Activated CD4-positive, alpha-beta memory T cell treated with anti-CD3 and anti-CD28 coated beads for 36 hours (primary cell): ENCODE data around the gene PAPLN. TPM values are rescaled to one million over a fixed set of nuclear protein-coding genes. Genes with fewer than 3 reads are reported as not detected.
"Not testable (repeated sequence)": the region's sequence is repeated elsewhere in the genome, so short reads cannot be mapped to it uniquely, and the experiment has no call there.

ENCODE experiments used
- CTCF ChIA-PET: fragments of 350-600 bp; sonication (Branson Sonifier 250); formaldehyde crosslinking; loops from one replicate; lab custom pipeline; 2021; ENCODE audit warnings: antibody characterized with exemption, inconsistent platforms; lab: Charles Lee
- POLR2A ChIA-PET: fragments of 350-600 bp; sonication (Branson Sonifier 250); formaldehyde crosslinking; loops from one replicate; lab custom pipeline; 2021; ENCODE audit warnings: antibody characterized with exemption; lab: Charles Lee
- DNase-seq: peaks from one replicate; pipeline ENCODE4 v3.0.0-alpha.2; 2020
- H3K27ac Mint-ChIP-seq: one replicate; pipeline ENCODE4 v1.8.0; 2021; ENCODE audit warnings: mixed read lengths
- H3K27me3 Mint-ChIP-seq: one replicate; pipeline ENCODE4 v1.8.0; 2021; ENCODE audit warnings: mixed read lengths
- H3K36me3 Mint-ChIP-seq: one replicate; pipeline ENCODE4 v1.8.0; 2021; ENCODE audit warnings: mixed read lengths
- H3K4me1 Mint-ChIP-seq: one replicate; pipeline ENCODE4 v1.8.0; 2021; ENCODE audit warnings: low read depth, mixed read lengths
- H3K4me3 Mint-ChIP-seq: one replicate; pipeline ENCODE4 v1.8.0; 2021; ENCODE audit warnings: mild to moderate bottlenecking, mixed read lengths
- H3K9me3 Mint-ChIP-seq: one replicate; pipeline ENCODE4 v1.8.0; 2021; ENCODE audit warnings: mixed read lengths
- intact Hi-C: fragments of 100-400 bp; cut with micrococcal nuclease; formaldehyde crosslinking; loops from one replicate; pipeline ENCODE4 v1.15.1; 2023
- total RNA-seq, 2 experiments: library from RNA; stranded (reverse); gene quantifications; one replicate each; pipeline ENCODE4 v1.2.3, GENCODE V29; 2021

Gene PAPLN
- under 1 TPM; 0.62 to 0.65 TPM for total RNA-seq

- intact Hi-C loops = no loop called here
- Mint-ChIP-seq H3K4me1 (peaks cover 12% of the 10 kb centered on the region), H3K27me3 (peaks cover 65% of the 10 kb centered on the region), H3K9me3 (no peaks in the 10 kb centered on the region), H3K27ac (no peak within 1 kb of the TSS), H3K4me3 (peak within 1 kb of the TSS; percentile 30), H3K36me3 (no peaks in the 10 kb centered on the region)
- ChIA-PET POLR2A (interaction anchor here (0.7 kb wide), 1 partner anchor 255 kb away, joined by 3 read pairs; no protein-coding TSS in a partner anchor), CTCF (interaction anchor here (1.5 kb wide), 1 partner anchor 235 kb away, joined by 3 read pairs; no protein-coding TSS in a partner anchor)
- DNase-seq = no peak
Measured at GRCh38 chr14:73237219-73237785, at the start of gene PAPLN. PAPLN (plus strand) TSS chr14:73237506; CDS start chr14:73239779, 2,273 bp downstream.

GRCh38 chr14:73188501-73188911 is 48.8 kb upstream of the PAPLN start:
- no peaks in the 10 kb centered on the region for H3K27me3 Mint-ChIP-seq
- ChIA-PET POLR2A (no interaction called here), CTCF (no interaction called here)
- H3K4me1 Mint-ChIP-seq = no peaks in the 10 kb centered on the region
- DNase-seq = no peak
- peaks cover 20% of the 10 kb centered on the region for H3K36me3 Mint-ChIP-seq
- no peaks in the 10 kb centered on the region for H3K9me3 Mint-ChIP-seq
- no peak overlapping the region for H3K4me3 Mint-ChIP-seq
- H3K27ac Mint-ChIP-seq = no peak overlapping the region
- intact Hi-C loops = no loop called here

GRCh38 chr14:73189651-73190050 is 47.7 kb upstream of the PAPLN start:
- Mint-ChIP-seq H3K4me1 (no peaks in the 10 kb centered on the region), H3K36me3 (peaks cover 23% of the 10 kb centered on the region), H3K4me3 (no peak overlapping the region), H3K9me3 (no peaks in the 10 kb centered on the region), H3K27me3 (no peaks in the 10 kb centered on the region), H3K27ac (no peak overlapping the region)
- DNase-seq = no peak
- intact Hi-C loops = no loop called here
- ChIA-PET POLR2A (no interaction called here), CTCF (no interaction called here)

- no peaks in the 10 kb centered on the region for H3K4me1 Mint-ChIP-seq
- H3K36me3 Mint-ChIP-seq = peaks cover 28% of the 10 kb centered on the region
- H3K27me3 Mint-ChIP-seq = no peaks in the 10 kb centered on the region
- no peak overlapping the region for H3K4me3 Mint-ChIP-seq
- intact Hi-C loops = no loop called here
- DNase-seq = no peak
- POLR2A ChIA-PET = no interaction called here
- CTCF ChIA-PET = interaction anchor here (0.6 to 1.1 kb wide), 2 partner anchors 18 to 190 kb away, joined by 3 read pairs; no protein-coding TSS in a partner anchor
- H3K9me3 Mint-ChIP-seq = no peaks in the 10 kb centered on the region
- no peak overlapping the region for H3K27ac Mint-ChIP-seq
Measured at GRCh38 chr14:73191441-73191840, 45.9 kb upstream of the PAPLN start.

GRCh38 chr14:73194306-73194705 is 43.0 kb upstream of the PAPLN start:
- H3K9me3 Mint-ChIP-seq, CTCF ChIA-PET, H3K27me3 Mint-ChIP-seq, H3K27ac Mint-ChIP-seq, POLR2A ChIA-PET, intact Hi-C loops, H3K4me1 Mint-ChIP-seq, H3K4me3 Mint-ChIP-seq, DNase-seq: not testable (repeated sequence)
- H3K36me3 Mint-ChIP-seq = peaks cover 26% of the 10 kb centered on the region

GRCh38 chr14:73198253-73198652 is 39.1 kb upstream of the PAPLN start:
- intact Hi-C loops = no loop called here
- DNase-seq = no peak
- peaks cover 28% of the 10 kb centered on the region for H3K36me3 Mint-ChIP-seq
- no peaks in the 10 kb centered on the region for H3K4me1 Mint-ChIP-seq
- no peaks in the 10 kb centered on the region for H3K27me3 Mint-ChIP-seq
- ChIA-PET CTCF (no interaction called here), POLR2A (no interaction called here)
- no peaks in the 10 kb centered on the region for H3K9me3 Mint-ChIP-seq
- H3K27ac Mint-ChIP-seq = no peak overlapping the region
- no peak overlapping the region for H3K4me3 Mint-ChIP-seq

GRCh38 chr14:73203527-73203926 is 33.8 kb upstream of the PAPLN start:
- no peaks in the 10 kb centered on the region for H3K27me3 Mint-ChIP-seq
- ChIA-PET POLR2A (no interaction called here), CTCF (no interaction called here)
- H3K9me3 Mint-ChIP-seq = peaks cover 2% of the 10 kb centered on the region
- DNase-seq = no peak
- no peak overlapping the region for H3K27ac Mint-ChIP-seq
- H3K4me1 Mint-ChIP-seq = no peaks in the 10 kb centered on the region
- intact Hi-C loops = no loop called here
- H3K4me3 Mint-ChIP-seq = no peak overlapping the region
- peaks cover 43% of the 10 kb centered on the region for H3K36me3 Mint-ChIP-seq

GRCh38 chr14:73207615-73208014 is 29.7 kb upstream of the PAPLN start:
- Mint-ChIP-seq H3K27ac (no peak overlapping the region), H3K27me3 (no peaks in the 10 kb centered on the region), H3K4me3 (no peak overlapping the region), H3K9me3 (peaks cover 2% of the 10 kb centered on the region), H3K4me1 (no peaks in the 10 kb centered on the region), H3K36me3 (peaks cover 43% of the 10 kb centered on the region)
- intact Hi-C loops = no loop called here
- ChIA-PET CTCF (no interaction called here), POLR2A (no interaction called here)
- no peak for DNase-seq

- DNase-seq = no peak
- ChIA-PET POLR2A (no interaction called here), CTCF (no interaction called here)
- Mint-ChIP-seq H3K27me3 (no peaks in the 10 kb centered on the region), H3K4me1 (no peaks in the 10 kb centered on the region), H3K36me3 (peaks cover 48% of the 10 kb centered on the region), H3K27ac (no peak overlapping the region), H3K9me3 (peaks cover 2% of the 10 kb centered on the region), H3K4me3 (no peak overlapping the region)
- intact Hi-C loops = no loop called here
Measured at GRCh38 chr14:73208390-73208789, 28.9 kb upstream of the PAPLN start.

GRCh38 chr14:73208846-73209245 is 28.5 kb upstream of the PAPLN start:
- Mint-ChIP-seq H3K4me3 (no peak overlapping the region), H3K36me3 (peaks cover 49% of the 10 kb centered on the region), H3K27me3 (no peaks in the 10 kb centered on the region), H3K9me3 (peaks cover 2% of the 10 kb centered on the region), H3K4me1 (no peaks in the 10 kb centered on the region), H3K27ac (no peak overlapping the region)
- POLR2A ChIA-PET = no interaction called here
- no peak for DNase-seq
- CTCF ChIA-PET = no interaction called here
- intact Hi-C loops = no loop called here

GRCh38 chr14:73209953-73210352 is 27.4 kb upstream of the PAPLN start:
- no peaks in the 10 kb centered on the region for H3K27me3 Mint-ChIP-seq
- no peak for DNase-seq
- no peak overlapping the region for H3K27ac Mint-ChIP-seq
- peaks cover 47% of the 10 kb centered on the region for H3K36me3 Mint-ChIP-seq
- ChIA-PET CTCF (interaction anchor here (0.5 to 0.6 kb wide), 2 partner anchors 696 to 1654 kb away, joined by 3 to 5 read pairs; no protein-coding TSS in a partner anchor), POLR2A (no interaction called here)
- H3K4me3 Mint-ChIP-seq = no peak overlapping the region
- H3K4me1 Mint-ChIP-seq = no peaks in the 10 kb centered on the region
- intact Hi-C loops = no loop called here
- peaks cover 2% of the 10 kb centered on the region for H3K9me3 Mint-ChIP-seq

GRCh38 chr14:73211251-73212040 is 25.9 kb upstream of the PAPLN start:
- Mint-ChIP-seq H3K36me3 (peaks cover 40% of the 10 kb centered on the region), H3K9me3 (peaks cover 2% of the 10 kb centered on the region), H3K27me3 (no peaks in the 10 kb centered on the region), H3K4me3 (no peak overlapping the region), H3K4me1 (no peaks in the 10 kb centered on the region), H3K27ac (no peak overlapping the region)
- ChIA-PET POLR2A (no interaction called here), CTCF (interaction anchor here (0.8 to 0.9 kb wide), 2 partner anchors 11 to 38 kb away, joined by 3 to 4 read pairs; no protein-coding TSS in a partner anchor)
- intact Hi-C loops = no loop called here
- DNase-seq = no peak
